Neural cell (in vitro differentiated cells): ENCODE data around the gene GDE1. TPM values are rescaled to one million over a fixed set of nuclear protein-coding genes. Genes with fewer than 3 reads are reported as not detected.

Source experiments
- H2AFZ ChIP-seq: fragments of 200-600, 300-800 bp; sonication (generic), shearing (Covaris generic); 2 replicates; pipeline ENCODE4 v1.6.0; 2014; ENCODE audit warnings: low read depth, mild to moderate bottlenecking, antibody characterized with exemption, low read length, moderate library complexity
- H3F3A ChIP-seq: fragments of 200-600 bp; shearing (Covaris generic); 2 replicates; pipeline ENCODE4 v1.6.1; 2016; ENCODE audit warnings: mild to moderate bottlenecking, moderate library complexity, mixed read lengths, antibody characterized with exemption, low read length; ENCODE audit not compliant: insufficient read depth, poor library complexity, severe bottlenecking
- H3K27ac ChIP-seq: fragments of 200-600, 300-800 bp; sonication (generic), shearing (Covaris generic); 2 replicates; pipeline ENCODE4 v1.5.1; 2014; ENCODE audit warnings: mild to moderate bottlenecking, low read length, moderate library complexity
- H3K27me3 ChIP-seq: fragments of 300-800, 200-600 bp; sonication (generic), shearing (Covaris generic); 2 replicates; pipeline ENCODE4 v1.6.0; 2014; ENCODE audit warnings: mild to moderate bottlenecking, low read depth, low read length, moderate library complexity; ENCODE audit not compliant: insufficient read depth
- H3K36me3 ChIP-seq: fragments of 300-800, 200-600 bp; sonication (generic), shearing (Covaris generic); 2 replicates; pipeline ENCODE4 v1.5.1; 2014; ENCODE audit warnings: mild to moderate bottlenecking, antibody characterized with exemption, low read length, moderate library complexity; ENCODE audit not compliant: insufficient read depth
- H3K4me2 ChIP-seq: fragments of 300-800, 200-600 bp; sonication (generic), shearing (Covaris generic); 2 replicates; pipeline ENCODE4 v1.6.0; 2014; ENCODE audit warnings: mild to moderate bottlenecking, low read length
- H3K4me3 ChIP-seq: fragments of 300-800, 200-600 bp; sonication (generic), shearing (Covaris generic); 2 replicates; pipeline ENCODE4 v1.5.1; 2014; ENCODE audit warnings: mild to moderate bottlenecking, low read length, moderate library complexity
- H3K79me2 ChIP-seq: fragments of 200-600 bp; shearing (Covaris generic); replicated peaks from 2 replicates; pipeline ENCODE4 v1.6.0; 2014; ENCODE audit warnings: mild to moderate bottlenecking, low read length, moderate library complexity; ENCODE audit not compliant: insufficient read depth
- H3K9ac ChIP-seq: fragments of 300-800, 200-600 bp; sonication (generic), shearing (Covaris generic); 2 replicates; pipeline ENCODE4 v1.6.1; 2016; ENCODE audit warnings: mild to moderate bottlenecking, low read length, mixed read lengths
- H3K9me2 ChIP-seq: fragments of 200-600 bp; shearing (Covaris generic); 2 replicates; pipeline ENCODE4 v1.6.1; 2016; ENCODE audit warnings: mild to moderate bottlenecking, low read length, mixed read lengths; ENCODE audit not compliant: insufficient read depth
- H3K9me3 ChIP-seq: fragments of 200-600, 300-800 bp; sonication (generic), shearing (Covaris generic); 2 replicates; pipeline ENCODE4 v1.6.1; 2016; ENCODE audit warnings: mild to moderate bottlenecking, mixed run types, low read length, moderate library complexity, mixed read lengths
- H4K20me1 ChIP-seq: fragments of 200-600 bp; shearing (Covaris generic); 2 replicates; pipeline ENCODE4 v1.6.1; 2016; ENCODE audit warnings: mild to moderate bottlenecking, mixed run types; ENCODE audit not compliant: insufficient read depth
- CTCF ChIP-seq: fragments of 450-650 bp; IDR thresholded peaks from 2 replicates; pipeline ENCODE4 v1.5.1; 2014; ENCODE audit warnings: antibody characterized with exemption, mild to moderate bottlenecking, moderate library complexity; ENCODE audit not compliant: poor library complexity, severe bottlenecking
- EP300 ChIP-seq: fragments of 450-650 bp; conservative IDR thresholded peaks from 2 replicates; pipeline ENCODE4 v1.6.1; 2014; ENCODE audit warnings: antibody characterized with exemption, mild to moderate bottlenecking, moderate library complexity; ENCODE audit not compliant: poor library complexity, severe bottlenecking
- EZH2 ChIP-seq: fragments of 200-600, 300-800 bp; shearing (Covaris generic), sonication (generic); IDR thresholded peaks from 2 replicates; pipeline ENCODE4 v1.6.1; 2014; ENCODE audit warnings: antibody characterized with exemption, low read length, borderline replicate concordance, mild to moderate bottlenecking; ENCODE audit not compliant: insufficient read depth, poor library complexity, severe bottlenecking
- MXI1 ChIP-seq: fragments of 450-650 bp; conservative IDR thresholded peaks from 2 replicates; pipeline ENCODE4 v1.6.1; 2014; ENCODE audit warnings: antibody characterized with exemption, mild to moderate bottlenecking; ENCODE audit not compliant: poor library complexity, severe bottlenecking
- POLR2AphosphoS5 ChIP-seq: IDR thresholded peaks from 2 replicates; pipeline ENCODE4 v1.6.1; 2012
- RAD21 ChIP-seq: fragments of 450-650 bp; conservative IDR thresholded peaks from 2 replicates; pipeline ENCODE4 v1.6.1; 2014; ENCODE audit warnings: antibody characterized with exemption, mild to moderate bottlenecking, moderate library complexity
- REST ChIP-seq: IDR thresholded peaks from 2 replicates; pipeline ENCODE4 v1.6.1; 2012; ENCODE audit warnings: borderline replicate concordance
- SMC3 ChIP-seq: fragments of 450-650 bp; conservative IDR thresholded peaks from 2 replicates; pipeline ENCODE4 v1.6.1; 2014; ENCODE audit warnings: antibody characterized with exemption, mild to moderate bottlenecking, moderate library complexity; ENCODE audit not compliant: poor library complexity
- TAF1 ChIP-seq: IDR thresholded peaks from 2 replicates; pipeline ENCODE4 v1.6.1; 2012; ENCODE audit warnings: low read depth
- polyA plus RNA-seq: library from polyadenylated mRNA; depleted of rRNA; stranded (reverse); fragments of >200 nt; gene quantifications from 2 replicates; pipeline ENCODE4 v1.2.3, GENCODE V29; 2014

The GDE1 gene
- polyA plus RNA-seq, 1 donor from 2014 or later: 74.7 TPM

- Histone ChIP-seq H3K9me2 (no peaks in the 10 kb centered on the region), H4K20me1 (no peaks in the 10 kb centered on the region), H3K27ac (no peak overlapping the region), H3K9ac (no peak overlapping the region), H3K36me3 (peaks cover 20% of the 10 kb centered on the region), H3K4me3 (no peak overlapping the region), H3K4me2 (no peak overlapping the region), H2AFZ (no peak overlapping the region), H3K9me3 (no peaks in the 10 kb centered on the region), H3K27me3 (no peaks in the 10 kb centered on the region), H3F3A (no peaks in the 10 kb centered on the region), H3K79me2 (peaks cover 2% of the 10 kb centered on the region)
- TF ChIP-seq REST: no peak
- TF ChIP-seq SMC3: no peak
- no peak for TF ChIP-seq EZH2
- no peak for TF ChIP-seq POLR2AphosphoS5
- TF ChIP-seq MXI1: no peak
- TF ChIP-seq RAD21: no peak
- TF ChIP-seq CTCF: no peak
- TF ChIP-seq TAF1: no peak
- TF ChIP-seq EP300: no peak
These were observed 9.6 kb downstream of the GDE1 start for GRCh38 chr16:19512297-19512696.

- TF ChIP-seq REST (no peak), SMC3 (no peak), MXI1 (no peak)
- Histone ChIP-seq H3K36me3 (peaks cover 15% of the 10 kb centered on the region), H4K20me1 (no peaks in the 10 kb centered on the region), H2AFZ (no peak overlapping the region), H3K9me2 (no peaks in the 10 kb centered on the region), H3K27me3 (no peaks in the 10 kb centered on the region), H3K4me2 (no peak overlapping the region), H3K27ac (no peak overlapping the region), H3K9ac (no peak overlapping the region), H3K79me2 (no peaks in the 10 kb centered on the region), H3K9me3 (no peaks in the 10 kb centered on the region), H3F3A (no peaks in the 10 kb centered on the region), H3K4me3 (no peak overlapping the region)
These were observed 14.0 kb downstream of the GDE1 start for GRCh38 chr16:19507867-19508266.
